Ureter (tissue), 1 donor: Measurements from ENCODE around the gene LCE1A. TPM values are rescaled to one million over a fixed set of nuclear protein-coding genes. Genes with fewer than 3 reads are reported as not detected.
A peak's percentile ranks its signal among the peaks of the same experiment; 100 is the strongest.

Experiments used
- DNase-seq: peaks from one replicate; pipeline ENCODE4 v3.0.0-alpha.2; 2020; ENCODE audit warnings: low spot score
- total RNA-seq: library from RNA; stranded (reverse); gene quantifications from one replicate; pipeline ENCODE4 v1.2.4, GENCODE V29; 2023
- donor health status: DM: yes; HTN: yes; CAD: no.

LCE1A gene, protein sequence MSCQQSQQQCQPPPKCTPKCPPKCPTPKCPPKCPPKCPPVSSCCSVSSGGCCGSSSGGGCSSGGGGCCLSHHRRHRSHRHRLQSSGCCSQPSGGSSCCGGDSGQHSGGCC
- not detected for total RNA-seq

DNA sequence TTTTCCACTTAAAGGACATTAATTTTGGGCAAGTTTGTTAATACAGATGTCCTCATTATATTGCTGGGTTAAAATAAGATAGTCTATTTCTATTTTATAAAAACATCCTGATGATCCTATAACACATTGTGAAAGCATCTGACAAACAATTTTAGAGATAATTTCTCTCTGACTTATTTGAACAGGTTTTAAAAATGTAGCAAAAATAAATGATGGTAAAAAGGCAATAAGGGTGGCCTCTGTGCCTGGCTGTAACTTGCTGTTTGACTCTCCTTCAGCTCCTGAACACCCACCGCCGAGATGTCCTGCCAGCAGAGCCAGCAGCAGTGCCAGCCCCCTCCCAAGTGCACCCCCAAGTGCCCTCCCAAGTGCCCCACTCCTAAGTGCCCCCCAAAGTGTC, at the start of gene LCE1A:
Gene LCE1A (plus strand): TSS at position 301 of the 400 bp plus-strand sequence. CDS start 0 bp downstream, at position 301.
- no peak for DNase-seq

DNA sequence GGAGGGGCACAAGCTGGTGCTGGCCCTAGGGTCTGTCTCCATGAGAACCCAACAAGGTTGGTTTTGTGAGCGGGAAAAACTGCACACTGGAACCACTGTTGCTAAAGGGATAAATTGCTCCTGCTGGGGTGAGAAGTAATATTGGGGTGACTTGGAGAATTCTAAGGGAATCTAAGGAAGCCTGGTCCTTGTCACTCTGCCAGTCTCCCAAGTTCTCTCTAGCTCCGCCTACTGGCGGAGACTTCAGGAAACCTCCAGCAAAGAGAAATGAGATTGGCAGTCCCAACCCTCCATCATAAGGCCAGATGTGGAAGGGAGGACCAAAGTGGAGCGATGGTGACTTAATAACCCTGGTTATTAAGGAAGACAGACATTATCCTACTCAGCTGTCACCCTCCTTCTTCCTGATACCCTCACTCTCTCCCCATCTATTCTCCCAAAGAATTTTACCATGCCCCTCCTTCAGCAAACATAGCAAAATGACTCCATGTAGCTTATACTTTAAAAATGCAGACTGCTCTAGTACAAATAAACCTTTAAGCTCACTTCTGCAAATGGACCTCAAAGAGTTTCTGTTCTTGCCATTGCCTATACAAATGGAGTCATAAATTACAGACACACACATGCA, 49.6 kb upstream of the LCE1A start:
- no peak for DNase-seq

DNA sequence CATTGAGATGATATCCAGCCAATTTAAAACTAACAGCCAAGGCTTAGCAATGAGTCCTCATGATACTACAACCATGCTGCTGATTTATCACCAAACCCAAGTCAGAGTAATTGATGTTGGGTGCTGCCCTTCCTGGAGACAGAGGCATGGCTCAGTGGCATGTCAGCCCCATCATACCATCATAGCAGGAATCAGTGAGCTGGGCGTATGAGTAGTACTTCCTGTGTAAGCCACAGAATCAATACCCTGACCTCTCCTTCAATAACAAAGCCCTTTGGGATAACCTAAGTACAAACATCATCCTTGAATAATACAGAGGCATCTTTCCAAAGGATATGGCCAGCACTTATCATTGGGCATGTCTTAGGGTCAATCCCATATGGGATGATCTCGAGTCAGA, 44.2 kb upstream of the LCE1A start:
- DNase-seq: no peak

DNA sequence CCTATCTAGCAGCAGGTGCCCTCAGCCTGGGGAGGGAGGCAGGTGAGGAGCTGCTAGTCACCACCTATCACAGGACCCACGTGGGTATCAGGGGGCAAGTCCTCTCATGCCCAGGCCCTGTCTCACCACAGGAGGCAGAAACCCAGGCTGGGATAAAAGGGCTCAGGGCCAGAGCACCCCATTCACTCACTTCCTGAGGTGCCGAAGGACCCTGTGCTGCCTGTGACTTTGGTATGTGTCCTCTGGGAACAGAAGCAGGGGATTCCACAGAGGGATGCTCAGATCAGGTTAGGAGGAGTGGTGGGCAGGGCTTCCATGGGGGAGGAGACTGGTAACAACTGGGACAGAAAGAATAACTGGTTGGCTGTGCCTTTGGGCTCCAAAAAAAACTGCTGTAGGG, 41.2 kb upstream of the LCE1A start, which contains the start of gene LCE1E:
Gene LCE1E (plus strand): TSS at position 181 of the 400 bp plus-strand sequence. CDS start 1,043 bp downstream, outside the sequence.
- peak; percentile 57 for DNase-seq

DNA sequence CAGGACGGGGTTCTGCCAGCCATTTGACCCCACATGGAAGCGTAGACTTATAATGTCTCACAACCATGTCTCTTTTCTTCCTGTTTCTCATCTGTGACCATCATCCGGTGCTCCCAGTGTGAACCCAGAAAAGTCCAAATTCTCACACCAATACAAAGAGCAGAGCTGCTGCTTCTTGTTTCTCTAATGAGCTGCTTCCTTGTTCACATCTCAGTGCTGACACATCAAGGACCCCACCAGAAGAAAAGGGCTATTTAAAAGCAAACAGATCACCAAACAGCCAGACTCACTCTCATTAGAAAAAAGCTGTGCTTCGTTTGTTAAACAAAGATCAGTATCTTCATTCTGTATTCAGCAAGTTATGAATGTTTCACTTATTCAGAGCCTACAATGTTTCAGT, 31.6 kb upstream of the LCE1A start:
- DNase-seq: no peak

DNA sequence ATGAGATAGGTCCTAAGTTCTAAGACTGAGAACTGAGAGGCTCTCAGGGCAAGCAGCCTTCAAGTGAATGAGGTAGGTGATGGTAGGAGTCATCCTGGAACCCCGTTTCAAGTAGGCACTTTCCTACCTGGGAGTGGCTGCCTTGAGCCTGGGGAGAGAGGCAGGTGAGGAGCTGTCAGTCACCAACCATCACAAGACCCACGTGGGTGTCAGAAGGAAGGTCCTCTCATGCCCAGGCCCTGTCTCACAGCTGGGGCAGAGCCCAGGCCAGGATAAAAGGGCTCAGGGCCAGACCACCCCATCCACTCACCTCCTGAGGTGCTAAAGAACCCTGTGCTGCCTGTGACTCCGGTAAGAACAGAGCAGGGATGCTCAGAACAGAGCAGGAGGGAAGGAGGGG, 30.9 kb upstream of the LCE1A start, which contains the start of gene LCE1D:
Gene LCE1D (plus strand): TSS at position 301 of the 400 bp plus-strand sequence. CDS start 1,074 bp downstream, outside the sequence.
- DNase-seq: no peak

DNA sequence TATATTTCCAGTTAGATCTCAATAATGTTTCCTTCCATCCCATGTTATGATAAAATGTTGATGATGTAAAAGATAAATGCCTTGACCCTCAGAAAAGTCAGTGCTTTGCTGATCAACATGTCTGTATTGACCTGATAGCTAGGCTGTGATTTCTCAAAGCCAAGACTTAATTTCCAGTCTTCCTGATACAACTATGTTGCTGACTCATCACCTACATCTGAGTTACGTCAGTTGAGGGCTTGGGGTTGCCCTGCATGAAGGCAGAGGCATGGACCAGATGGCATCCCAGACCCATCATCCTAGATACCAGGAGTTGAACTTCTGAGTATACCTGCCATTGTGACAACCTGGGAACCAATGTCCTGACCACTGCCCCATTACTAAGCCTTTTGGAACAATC, 25.9 kb upstream of the LCE1A start:
- DNase-seq: no peak

DNA sequence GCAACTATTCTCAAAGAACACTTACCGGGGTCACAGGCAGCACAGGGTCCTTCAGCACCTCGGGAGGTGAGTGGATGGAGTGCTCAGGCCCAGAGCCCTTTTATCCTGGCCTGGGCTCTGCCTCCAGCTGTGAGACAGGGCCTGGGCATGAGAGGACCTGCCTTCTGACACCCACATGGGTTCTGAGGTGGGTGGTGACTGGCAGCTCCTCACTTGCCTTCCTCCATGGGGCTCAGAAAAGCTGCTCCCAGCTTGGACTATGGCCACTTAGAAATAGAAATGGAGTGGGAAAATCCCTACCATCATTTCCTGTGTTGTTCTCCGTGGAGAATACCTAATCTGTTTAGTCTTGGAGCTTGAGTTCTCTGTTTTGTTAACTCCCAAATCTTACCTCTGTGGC, 20.7 kb upstream of the LCE1A start, which contains the start of gene LCE1C:
Gene LCE1C (minus strand): TSS at position 76 of the 400 bp plus-strand sequence. CDS start 1,173 bp downstream, outside the sequence.
- no peak for DNase-seq

DNA sequence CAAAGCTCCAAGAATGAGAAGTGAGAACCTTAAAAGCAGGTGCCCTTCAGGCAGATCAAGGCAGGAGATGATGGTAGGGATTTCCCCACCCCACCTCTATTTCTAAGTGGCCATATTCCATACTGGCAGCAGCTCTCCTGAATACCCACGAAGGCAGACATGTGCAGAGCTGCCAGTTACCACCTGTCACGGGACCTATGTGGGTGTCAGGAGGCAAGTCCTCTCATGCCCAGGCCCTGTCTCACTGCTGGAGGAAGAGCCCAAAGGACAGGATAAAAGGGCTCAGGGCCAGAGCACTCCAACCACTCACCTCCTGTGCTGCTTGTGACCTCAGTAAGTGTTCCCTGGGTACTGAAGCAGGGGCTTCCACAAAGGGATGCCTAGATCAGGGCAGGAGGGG, 16.2 kb upstream of the LCE1A start:
- DNase-seq: no peak

DNA sequence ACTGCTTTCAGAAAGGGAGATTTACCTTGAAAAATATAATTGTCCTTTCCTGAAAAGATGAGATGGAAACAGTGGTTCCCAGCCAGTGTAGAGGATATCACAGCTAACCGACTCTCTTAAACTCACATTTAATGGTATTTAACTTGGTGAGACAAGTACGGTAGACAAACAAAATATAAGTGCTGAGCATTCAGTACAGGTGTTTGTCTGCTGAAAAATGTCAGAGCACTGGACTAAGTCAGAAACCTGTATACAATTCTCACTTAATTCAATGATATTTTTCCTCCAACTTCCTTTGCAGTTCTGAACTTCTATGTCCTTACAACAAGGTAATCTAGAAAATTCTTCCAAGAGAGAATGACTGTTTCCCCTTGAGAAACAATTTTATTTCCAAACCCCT, 15.6 kb upstream of the LCE1A start, which contains the start of gene LCE1B:
Gene LCE1B (plus strand): TSS at position 301 of the 400 bp plus-strand sequence. CDS start 476 bp downstream, outside the sequence.
- DNase-seq: no peak

DNA sequence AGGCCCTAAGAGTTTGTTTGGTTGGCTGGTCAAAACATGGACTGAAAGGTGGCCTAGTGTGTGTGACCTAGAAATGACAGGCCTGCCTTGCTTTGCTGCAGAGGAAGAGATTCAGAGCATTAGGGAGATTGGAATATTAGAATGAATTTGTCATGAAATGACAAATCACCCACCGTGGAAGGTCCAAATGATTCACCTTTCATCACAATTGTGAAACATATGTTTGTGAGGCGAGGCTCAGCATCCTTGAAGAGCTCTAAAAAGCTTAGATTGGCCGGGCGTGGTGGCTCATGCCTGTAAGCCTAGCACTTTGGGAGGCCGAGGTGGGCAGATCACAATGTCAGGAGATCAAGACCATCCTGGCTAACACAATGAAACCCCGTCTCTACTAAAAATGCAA, 10.0 kb upstream of the LCE1A start:
- DNase-seq: no peak

DNA sequence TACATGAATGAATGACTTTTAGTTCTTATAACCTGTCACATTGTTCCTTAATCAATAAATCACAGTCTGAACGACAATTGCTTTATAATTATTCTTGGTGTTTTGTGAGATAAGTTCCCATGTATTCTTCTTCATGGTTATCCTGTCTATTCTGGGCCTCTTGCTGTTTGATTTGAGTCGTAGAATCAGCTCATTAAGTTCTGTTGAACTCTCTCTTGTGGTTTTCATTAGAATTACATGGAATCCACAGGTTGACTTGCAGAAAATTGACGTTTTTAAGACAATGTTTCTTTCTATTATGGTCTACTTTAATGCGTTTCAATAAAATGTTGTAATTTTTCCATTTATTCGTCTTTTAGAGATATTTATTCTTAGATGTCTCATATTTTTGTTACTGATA, 4.0 kb upstream of the LCE1A start:
- no peak for DNase-seq

DNA sequence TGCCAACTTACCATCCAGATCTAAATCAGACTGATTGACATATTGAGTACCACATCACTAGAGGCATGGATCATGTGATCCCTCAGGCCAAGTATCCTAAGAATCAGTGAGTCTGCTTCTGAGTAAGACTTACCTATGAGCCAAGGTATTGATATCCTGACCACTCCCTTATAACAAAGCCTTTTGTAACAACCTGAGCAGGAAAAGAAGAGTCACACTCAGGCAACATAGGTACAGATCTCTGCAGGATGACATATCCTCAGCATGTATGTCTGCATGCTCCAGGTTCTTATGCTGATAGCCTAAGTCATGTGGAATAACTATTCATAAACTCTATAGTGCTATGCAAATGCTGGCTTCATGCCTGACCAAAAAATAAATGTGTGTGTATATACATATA, 2.3 kb upstream of the LCE1A start:
- no peak for DNase-seq

DNA sequence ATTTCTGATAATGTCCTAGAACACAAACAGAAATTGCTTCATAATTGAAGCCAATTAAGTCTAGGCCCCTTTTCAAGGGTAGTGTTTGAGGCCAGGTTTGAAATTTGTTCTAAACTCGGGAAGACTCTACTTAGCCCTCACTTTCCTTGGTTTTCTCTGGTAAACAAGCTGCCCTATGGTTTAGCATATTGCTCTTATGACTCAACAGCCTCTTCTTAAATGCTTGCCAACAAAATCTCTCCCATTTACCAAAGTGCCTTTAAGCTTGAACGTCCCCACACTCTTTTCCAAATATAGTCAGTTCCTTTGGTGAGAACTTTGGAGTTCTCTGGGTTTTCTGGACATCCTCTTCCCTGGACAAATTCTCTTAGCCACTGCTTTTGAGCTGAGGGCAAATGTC, 9.6 kb downstream of the LCE1A start:
- DNase-seq: no peak

DNA sequence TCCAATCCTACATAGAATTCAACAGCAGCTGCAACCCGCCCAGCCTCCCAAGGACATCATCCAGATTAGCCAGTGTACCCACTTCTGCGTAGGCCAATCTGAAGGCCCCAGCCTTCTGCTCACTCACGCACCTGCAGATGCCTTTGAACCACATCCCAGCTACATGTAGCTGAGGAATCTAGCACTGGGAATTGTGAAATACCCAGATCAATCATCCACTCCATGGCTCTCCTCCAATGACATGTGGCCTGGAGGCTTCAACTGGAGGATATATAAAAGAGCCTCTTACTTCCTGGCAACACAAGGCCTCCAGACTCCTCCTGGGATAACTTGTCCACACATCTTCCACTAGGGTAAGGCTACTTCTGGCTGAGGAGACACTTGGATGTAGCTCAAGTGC, 15.3 kb downstream of the LCE1A start, which contains the start of gene LCE6A:
Gene LCE6A (plus strand): TSS at position 301 of the 400 bp plus-strand sequence. CDS start 665 bp downstream, outside the sequence.
- DNase-seq: no peak

DNA sequence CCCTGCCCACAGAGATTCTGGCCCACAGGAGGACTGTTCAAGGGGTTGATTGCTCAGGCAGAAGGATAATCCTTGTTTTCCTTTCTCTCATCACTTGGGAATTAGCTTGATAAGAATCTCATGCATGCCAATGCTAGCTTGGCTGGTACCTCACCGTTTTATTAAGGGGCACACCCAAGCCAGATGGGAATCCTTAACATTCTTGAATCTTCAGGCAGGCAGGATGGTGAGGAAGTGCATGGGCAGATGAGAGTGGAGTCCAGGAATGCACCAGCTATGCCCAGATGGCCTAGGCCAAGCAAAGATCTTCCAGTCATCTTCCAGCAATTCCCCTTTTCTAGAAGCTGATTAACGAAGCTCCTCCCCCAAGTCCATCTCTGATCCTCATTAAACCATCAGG, 28.4 kb downstream of the LCE1A start:
- no peak for DNase-seq

DNA sequence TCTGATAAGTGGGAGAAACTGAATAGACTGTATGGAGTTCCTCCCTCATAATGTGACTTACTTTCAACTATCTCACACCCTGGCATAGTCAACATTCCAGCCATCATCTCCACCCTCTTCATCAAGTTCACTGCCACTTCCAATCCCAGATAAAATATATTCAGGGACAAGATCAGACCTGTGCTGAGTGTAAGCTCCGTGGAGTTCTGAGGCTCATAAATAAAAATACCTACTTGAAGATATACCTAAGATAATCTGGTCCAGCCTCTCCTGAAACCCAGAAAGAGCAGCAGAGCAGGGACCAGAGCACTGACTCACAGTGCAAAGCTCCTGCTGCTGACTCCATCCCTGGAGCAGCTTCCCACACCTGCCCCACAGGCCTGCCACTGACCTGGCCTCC, 30.8 kb downstream of the LCE1A start:
- no peak for DNase-seq

DNA sequence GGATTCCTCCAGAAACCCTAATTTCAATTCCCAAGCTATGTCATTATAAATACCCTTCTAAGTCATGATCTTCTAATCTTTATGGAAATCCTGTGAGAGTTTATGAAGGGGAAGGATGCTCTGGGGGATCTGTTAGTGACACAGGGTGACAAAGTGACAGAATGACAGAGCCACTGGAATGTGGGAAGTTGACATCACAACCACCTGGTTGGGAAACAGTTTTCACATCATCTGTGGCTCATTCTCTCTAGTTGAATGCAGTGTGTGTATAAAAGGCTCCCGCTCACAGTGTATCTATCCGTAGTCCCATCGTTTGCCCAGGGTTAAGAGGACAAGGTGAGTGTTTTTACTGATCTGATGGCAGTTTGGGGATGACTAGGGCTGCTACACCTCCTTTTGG, 32.4 kb downstream of the LCE1A start, which contains the start of gene LCE7A:
Gene LCE7A (plus strand): TSS at position 301 of the 400 bp plus-strand sequence. CDS start 702 bp downstream, outside the sequence.
- no peak for DNase-seq

DNA sequence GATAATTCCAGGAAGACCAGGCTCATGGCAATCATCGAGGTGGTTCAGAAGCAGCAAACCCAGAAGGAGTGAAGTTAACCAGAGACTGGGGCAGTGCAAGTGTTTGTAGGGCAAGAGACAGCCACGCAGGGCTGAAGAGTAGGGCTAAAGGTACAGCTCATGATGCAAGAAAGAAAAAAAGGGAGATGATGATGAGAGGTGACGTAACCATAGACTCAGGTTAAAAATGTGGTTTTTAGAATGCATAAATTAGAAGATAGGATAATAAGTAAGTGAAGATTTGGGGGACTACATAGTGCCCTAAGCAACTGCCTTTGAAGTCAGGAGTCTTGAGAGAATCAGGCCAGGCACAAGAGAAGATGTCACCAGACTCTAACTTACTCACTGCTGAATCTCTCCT, 32.9 kb downstream of the LCE1A start:
- no peak for DNase-seq

DNA sequence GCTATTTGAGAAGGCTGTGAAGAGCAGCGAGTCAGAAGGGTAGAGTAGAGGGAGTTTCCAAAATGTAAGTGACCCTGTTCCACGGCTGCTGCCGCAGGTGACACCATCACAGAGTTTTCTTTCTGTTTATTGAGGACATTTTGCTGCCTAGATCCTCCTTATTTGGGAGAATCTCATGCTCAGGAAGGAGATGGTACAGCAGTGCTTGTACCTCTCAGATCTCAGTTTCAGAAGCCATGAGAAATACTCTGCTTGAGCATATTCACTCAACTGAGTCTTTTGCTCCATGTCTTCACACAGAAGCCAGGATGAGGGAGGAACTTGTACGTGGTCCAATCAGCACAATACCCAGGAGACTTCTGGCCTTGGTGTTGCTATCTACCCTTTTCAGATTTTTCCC, 34.1 kb downstream of the LCE1A start:
- no peak for DNase-seq

DNA sequence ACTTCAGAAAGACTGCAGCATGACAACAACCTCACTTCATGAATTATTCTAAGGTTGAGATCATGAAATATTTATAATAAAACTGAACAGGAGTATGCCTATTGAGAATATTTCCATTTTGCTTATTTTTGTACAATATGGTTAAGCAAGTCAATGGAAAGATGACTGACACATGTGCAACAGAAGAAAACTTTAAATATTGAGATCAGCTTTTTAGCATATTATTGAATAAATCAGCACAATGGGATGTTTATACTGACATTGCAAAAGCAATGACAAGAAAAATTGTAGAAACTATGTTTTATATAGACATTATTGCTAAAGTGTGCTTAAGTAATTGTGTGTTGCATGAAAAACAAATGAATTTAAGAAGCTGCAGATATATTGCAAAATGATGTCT, 37.2 kb downstream of the LCE1A start:
- no peak for DNase-seq

DNA sequence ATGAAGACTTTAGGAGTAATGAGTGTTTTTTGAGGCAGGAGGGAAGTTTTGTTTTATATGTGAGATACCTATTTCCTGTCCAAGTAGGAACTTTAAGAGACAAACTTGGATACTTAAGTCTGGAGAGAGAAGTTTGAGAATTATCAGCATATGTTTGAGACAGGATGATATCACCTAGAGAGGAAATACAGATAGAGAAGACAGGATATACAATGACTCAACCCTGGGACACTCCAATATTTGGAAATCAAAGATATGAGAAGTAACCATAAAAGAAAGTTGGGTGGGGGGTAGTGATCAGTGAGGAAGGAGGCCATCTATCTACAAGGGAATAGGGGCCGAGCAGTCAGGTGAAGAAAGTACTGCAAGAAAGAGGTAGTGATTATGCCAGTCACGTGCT, 39.0 kb downstream of the LCE1A start:
- DNase-seq: no peak

DNA sequence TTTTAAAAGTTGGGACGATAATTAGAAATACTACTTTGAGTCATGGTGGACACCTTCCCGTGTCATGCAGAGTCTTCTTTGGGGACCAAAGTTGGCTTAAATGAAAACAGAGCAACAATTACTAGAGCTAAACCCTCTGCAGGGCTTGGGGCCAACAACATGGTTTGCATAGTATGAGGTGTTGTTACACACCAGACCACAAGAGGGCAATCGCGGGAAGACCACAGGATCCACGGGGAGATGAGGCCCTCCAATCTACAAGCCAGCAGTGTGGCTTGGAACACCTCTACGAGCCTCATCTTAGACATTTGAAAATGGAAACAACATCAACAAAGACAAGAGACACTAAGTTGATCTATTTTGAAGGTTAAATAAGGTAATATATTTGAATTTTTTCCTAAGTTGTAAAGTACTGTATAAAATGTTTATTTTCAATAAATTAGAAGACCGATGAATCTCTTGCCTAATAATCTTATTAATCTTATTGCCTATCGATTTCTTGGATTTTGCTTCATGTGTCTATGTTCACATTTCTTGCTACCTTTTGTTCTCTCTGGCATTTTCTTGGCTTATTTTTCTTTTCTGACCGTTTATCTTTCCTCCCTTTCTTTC, 42.6 kb downstream of the LCE1A start:
- peak; percentile 74 for DNase-seq
